HG03175 (cell line): Measurements from ENCODE around the gene NPLOC4.
A peak's percentile ranks its signal among the peaks of the same experiment; 100 is the strongest.

Experiments
- ATAC-seq: cut with Tn5 transposase; IDR thresholded peaks from one replicate; pipeline ENCODE4 v1.9.1; 2021; ENCODE audit warnings: mild to moderate bottlenecking, moderate library complexity; ENCODE audit not compliant: unreplicated experiment

Gene NPLOC4

GRCh38 chr17:81520021-81520901 is 116.7 kb downstream of the NPLOC4 start:
- ATAC-seq: no peak

GRCh38 chr17:81519284-81520020 is 117.5 kb downstream of the NPLOC4 start:
- no peak for ATAC-seq

- no peak for ATAC-seq
Measured at GRCh38 chr17:81518785-81519283, 118.1 kb downstream of the NPLOC4 start.

- no peak for ATAC-seq
Measured at GRCh38 chr17:81518113-81518784, 118.7 kb downstream of the NPLOC4 start.

- peak; percentile 38 for ATAC-seq
Measured at GRCh38 chr17:81517339-81518112, 119.4 kb downstream of the NPLOC4 start.

- ATAC-seq: no peak
Measured at GRCh38 chr17:81517009-81517338, 119.9 kb downstream of the NPLOC4 start.

- no peak for ATAC-seq
Measured at GRCh38 chr17:81516439-81516838, 120.5 kb downstream of the NPLOC4 start.

GRCh38 chr17:81515530-81516041 is 121.3 kb downstream of the NPLOC4 start:
- no peak for ATAC-seq

GRCh38 chr17:81514739-81515529 is 122.0 kb downstream of the NPLOC4 start:
- ATAC-seq: no peak

GRCh38 chr17:81514489-81514738 is 122.5 kb downstream of the NPLOC4 start:
- ATAC-seq: no peak

GRCh38 chr17:81513753-81514488 is 123.0 kb downstream of the NPLOC4 start:
- no peak for ATAC-seq

- ATAC-seq: no peak
Measured at GRCh38 chr17:81513372-81513752, 123.5 kb downstream of the NPLOC4 start.

- peak; percentile 42 for ATAC-seq
Measured at GRCh38 chr17:81512562-81513371, 124.1 kb downstream of the NPLOC4 start, which contains the start of gene ACTG1. ACTG1 (minus strand) TSS chr17:81512799; CDS start chr17:81512354, 445 bp downstream.

- ATAC-seq: no peak
Measured at GRCh38 chr17:81511804-81512561, 124.9 kb downstream of the NPLOC4 start.

- ATAC-seq: no peak
Measured at GRCh38 chr17:81511554-81511803, 125.4 kb downstream of the NPLOC4 start.

GRCh38 chr17:81510785-81511553 is 125.9 kb downstream of the NPLOC4 start:
- no peak for ATAC-seq
